OCI-LY7 (cell line): ENCODE measurements around the gene PUM2. TPM values are rescaled to one million over a fixed set of nuclear protein-coding genes. Genes with fewer than 3 reads are reported as not detected.

Experiments
- BruUV-seq: library from RNA; stranded (reverse); fragments of 400-500 nt; replicated peaks from 2 replicates; lab custom pipeline; 2021; lab: Mats Ljungman, UMichigan
- CTCF ChIA-PET: fragments of 300-600 bp; sonication (Branson Sonifier 250); formaldehyde crosslinking; loops from one replicate; lab custom pipeline; 2022; ENCODE audit warnings: antibody characterized with exemption; ENCODE audit not compliant: unreplicated experiment; lab: Charles Lee
- POLR2A ChIA-PET: fragments of 300-600 bp; sonication (Branson Sonifier 250); formaldehyde crosslinking; loops from one replicate; lab custom pipeline; 2022; ENCODE audit warnings: antibody characterized with exemption; lab: Charles Lee
- DNase-seq: peaks from one replicate; pipeline ENCODE4 v3.0.0-alpha.2; 2015; ENCODE audit warnings: low spot score
- H2AFZ ChIP-seq: fragments of 200-600 bp; sonication (generic), shearing (Covaris generic); 2 replicates; pipeline ENCODE4 v1.6.1; 2014; ENCODE audit warnings: mild to moderate bottlenecking, antibody characterized with exemption, low read length, moderate library complexity
- H3K27ac ChIP-seq: fragments of 200-600 bp; sonication (generic); 2 replicates; pipeline ENCODE4 v1.5.1; 2014; ENCODE audit warnings: mixed run types, low read depth, mild to moderate bottlenecking, moderate library complexity, low read length, inconsistent platforms; ENCODE audit not compliant: poor library complexity, severe bottlenecking
- H3K36me3 ChIP-seq: fragments of 200-600 bp; sonication (generic); 2 replicates; pipeline ENCODE4 v1.6.1; 2014; ENCODE audit warnings: mild to moderate bottlenecking, antibody characterized with exemption, low read length, moderate library complexity, mixed read lengths; ENCODE audit not compliant: insufficient read depth
- H3K4me1 ChIP-seq: fragments of 200-600 bp; sonication (generic); 2 replicates; pipeline ENCODE4 v1.5.1; 2014; ENCODE audit warnings: mild to moderate bottlenecking, low read length; ENCODE audit not compliant: insufficient read depth, poor library complexity, severe bottlenecking
- H3K4me2 ChIP-seq: fragments of 200-600 bp; sonication (generic); 2 replicates; pipeline ENCODE4 v1.6.1; 2014; ENCODE audit warnings: mild to moderate bottlenecking, low read length
- H3K4me3 ChIP-seq: fragments of 200-600 bp; sonication (generic); 2 replicates; pipeline ENCODE4 v1.5.1; 2014; ENCODE audit warnings: mild to moderate bottlenecking, low read depth, low read length; ENCODE audit not compliant: poor library complexity, severe bottlenecking
- H3K79me2 ChIP-seq: fragments of 200-600 bp; sonication (generic); 2 replicates; pipeline ENCODE4 v1.6.1; 2016; ENCODE audit warnings: low read depth, mild to moderate bottlenecking, low read length, moderate library complexity, mixed read lengths; ENCODE audit not compliant: insufficient read depth
- H3K9me2 ChIP-seq: fragments of 200-600 bp; sonication (generic); 2 replicates; pipeline ENCODE4 v1.6.1; 2016; ENCODE audit warnings: mild to moderate bottlenecking, low read length, mixed read lengths; ENCODE audit not compliant: insufficient read depth
- H3K9me3 ChIP-seq: fragments of 200-600 bp; sonication (generic); 2 replicates; pipeline ENCODE4 v1.6.1; 2014; ENCODE audit warnings: mild to moderate bottlenecking, mixed run types, low read length, mixed read lengths
- H4K20me1 ChIP-seq: fragments of 200-600 bp; sonication (generic); 2 replicates; pipeline ENCODE4 v1.6.1; 2014; ENCODE audit warnings: mild to moderate bottlenecking, antibody characterized with exemption, low read length, moderate library complexity, mixed read lengths; ENCODE audit not compliant: insufficient read depth
- EZH2phosphoT487 ChIP-seq: fragments of 200-600 bp; sonication (generic); IDR thresholded peaks from 2 replicates; pipeline ENCODE4 v1.6.1; 2018; ENCODE audit warnings: low read depth, borderline replicate concordance, mild to moderate bottlenecking, mixed run types, antibody characterized with exemption, low read length, moderate library complexity, mixed read lengths
- intact Hi-C: fragments of 100-400 bp; cut with micrococcal nuclease; formaldehyde crosslinking; loops from one replicate; pipeline ENCODE4 v1.10.0; 2022; ENCODE audit not compliant: unreplicated experiment
- total RNA-seq, 2 experiments: library from RNA; depleted of rRNA in 1 of 2; stranded (reverse); fragments of >200 nt in 1 of 2; shearing (Covaris generic) in 1 of 2; gene quantifications; 2 replicates each; pipeline ENCODE4 v1.2.3, GENCODE V29; 2014 to 2022
- TF ChIP-seq, protein P1 (sequence below): fragments of 200-600 bp; sonication (generic); conservative IDR thresholded peaks from 2 replicates; pipeline ENCODE4 v1.5.1; 2014; ENCODE audit warnings: mild to moderate bottlenecking, antibody characterized with exemption, low read length, moderate library complexity, mixed read lengths

Gene PUM2
- total RNA-seq, 2 experiments from 2014 or later = 48.2 to 122 TPM

- Histone ChIP-seq H4K20me1 (no peaks in the 10 kb centered on the region), H3K9me2 (no peaks in the 10 kb centered on the region), H2AFZ (no peak overlapping the region), H3K27ac (no peak overlapping the region), H3K4me3 (no peak overlapping the region), H3K4me1 (peaks cover 6% of the 10 kb centered on the region), H3K9me3 (no peaks in the 10 kb centered on the region), H3K4me2 (no peak overlapping the region), H3K79me2 (no peaks in the 10 kb centered on the region), H3K36me3 (no peaks in the 10 kb centered on the region)
- intact Hi-C loops = loop anchor here (10.0 kb wide), 1 partner anchor 87 kb away; no protein-coding TSS in a partner anchor
- no TSS peak for BruUV-seq
- CTCF ChIA-PET = interaction anchor here (0.6 kb wide), 1 partner anchor 26 kb away, joined by 3 read pairs; no protein-coding TSS in a partner anchor
- TF ChIP-seq, protein P1, sequence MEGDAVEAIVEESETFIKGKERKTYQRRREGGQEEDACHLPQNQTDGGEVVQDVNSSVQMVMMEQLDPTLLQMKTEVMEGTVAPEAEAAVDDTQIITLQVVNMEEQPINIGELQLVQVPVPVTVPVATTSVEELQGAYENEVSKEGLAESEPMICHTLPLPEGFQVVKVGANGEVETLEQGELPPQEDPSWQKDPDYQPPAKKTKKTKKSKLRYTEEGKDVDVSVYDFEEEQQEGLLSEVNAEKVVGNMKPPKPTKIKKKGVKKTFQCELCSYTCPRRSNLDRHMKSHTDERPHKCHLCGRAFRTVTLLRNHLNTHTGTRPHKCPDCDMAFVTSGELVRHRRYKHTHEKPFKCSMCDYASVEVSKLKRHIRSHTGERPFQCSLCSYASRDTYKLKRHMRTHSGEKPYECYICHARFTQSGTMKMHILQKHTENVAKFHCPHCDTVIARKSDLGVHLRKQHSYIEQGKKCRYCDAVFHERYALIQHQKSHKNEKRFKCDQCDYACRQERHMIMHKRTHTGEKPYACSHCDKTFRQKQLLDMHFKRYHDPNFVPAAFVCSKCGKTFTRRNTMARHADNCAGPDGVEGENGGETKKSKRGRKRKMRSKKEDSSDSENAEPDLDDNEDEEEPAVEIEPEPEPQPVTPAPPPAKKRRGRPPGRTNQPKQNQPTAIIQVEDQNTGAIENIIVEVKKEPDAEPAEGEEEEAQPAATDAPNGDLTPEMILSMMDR = no peak
- TF ChIP-seq EZH2phosphoT487 = no peak
- no peak for DNase-seq
- POLR2A ChIA-PET = no interaction called here
Observed at GRCh38 chr2:20222014-20222768, 128.5 kb downstream of the PUM2 start.

DNA sequence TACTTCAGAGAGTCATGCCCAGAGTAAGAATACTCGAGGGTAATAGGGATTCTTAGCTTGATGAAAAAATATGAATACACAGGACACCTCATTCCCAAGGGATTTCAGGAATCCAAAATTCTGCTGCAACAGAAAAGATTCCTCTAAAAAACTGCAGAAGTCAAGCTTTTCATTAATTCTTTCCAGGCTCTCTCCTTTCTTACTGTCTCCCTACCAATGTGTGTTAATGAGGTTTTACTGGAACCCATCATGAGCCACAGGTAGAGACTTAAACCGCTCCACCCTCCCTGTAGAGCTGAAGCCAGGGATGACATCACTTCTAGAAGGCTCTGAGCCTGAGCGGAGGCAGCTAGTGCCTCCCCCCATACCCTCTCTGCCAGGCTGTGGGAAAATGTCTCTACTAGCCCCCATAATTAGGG, 129.1 kb downstream of the PUM2 start:
- intact Hi-C loops = loop anchor here (10.0 kb wide), 1 partner anchor 87 kb away; no protein-coding TSS in a partner anchor
- Histone ChIP-seq H4K20me1 (no peaks in the 10 kb centered on the region), H3K4me1 (peaks cover 6% of the 10 kb centered on the region), H3K4me2 (no peak overlapping the region), H3K27ac (no peak overlapping the region), H2AFZ (no peak overlapping the region), H3K36me3 (no peaks in the 10 kb centered on the region), H3K4me3 (no peak overlapping the region), H3K9me3 (no peaks in the 10 kb centered on the region), H3K9me2 (no peaks in the 10 kb centered on the region), H3K79me2 (no peaks in the 10 kb centered on the region)
- ChIA-PET POLR2A (no interaction called here), CTCF (interaction anchor here (0.6 kb wide), 1 partner anchor 26 kb away, joined by 3 read pairs; no protein-coding TSS in a partner anchor)
- TF ChIP-seq, protein P1 = no peak
- TF ChIP-seq EZH2phosphoT487 = no peak
- no peak for DNase-seq
- no TSS peak for BruUV-seq
